Measurements from ENCODE around the gene ATXN2L.

DNA sequence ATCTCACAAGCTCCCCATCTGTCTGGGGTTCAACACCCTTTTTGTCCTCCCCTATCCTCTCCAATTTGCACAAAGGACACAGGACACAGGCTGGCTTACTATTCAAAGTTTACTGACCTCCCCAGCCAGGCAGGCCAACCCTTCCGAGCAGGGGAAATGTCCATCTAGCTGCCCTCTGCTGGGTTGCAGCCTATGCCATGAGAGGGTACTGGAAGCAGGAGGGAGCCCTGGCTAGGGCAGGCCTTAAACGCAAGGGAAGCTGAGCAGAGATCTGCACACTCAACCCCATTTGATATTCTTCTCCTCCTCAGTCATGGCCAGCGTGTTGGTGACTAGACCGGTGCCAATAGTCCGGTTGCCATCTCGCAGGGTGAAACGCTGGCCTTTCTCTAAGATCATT lies 19.9 kb downstream of the ATXN2L start:
- TF ChIP-seq, protein P1, sequence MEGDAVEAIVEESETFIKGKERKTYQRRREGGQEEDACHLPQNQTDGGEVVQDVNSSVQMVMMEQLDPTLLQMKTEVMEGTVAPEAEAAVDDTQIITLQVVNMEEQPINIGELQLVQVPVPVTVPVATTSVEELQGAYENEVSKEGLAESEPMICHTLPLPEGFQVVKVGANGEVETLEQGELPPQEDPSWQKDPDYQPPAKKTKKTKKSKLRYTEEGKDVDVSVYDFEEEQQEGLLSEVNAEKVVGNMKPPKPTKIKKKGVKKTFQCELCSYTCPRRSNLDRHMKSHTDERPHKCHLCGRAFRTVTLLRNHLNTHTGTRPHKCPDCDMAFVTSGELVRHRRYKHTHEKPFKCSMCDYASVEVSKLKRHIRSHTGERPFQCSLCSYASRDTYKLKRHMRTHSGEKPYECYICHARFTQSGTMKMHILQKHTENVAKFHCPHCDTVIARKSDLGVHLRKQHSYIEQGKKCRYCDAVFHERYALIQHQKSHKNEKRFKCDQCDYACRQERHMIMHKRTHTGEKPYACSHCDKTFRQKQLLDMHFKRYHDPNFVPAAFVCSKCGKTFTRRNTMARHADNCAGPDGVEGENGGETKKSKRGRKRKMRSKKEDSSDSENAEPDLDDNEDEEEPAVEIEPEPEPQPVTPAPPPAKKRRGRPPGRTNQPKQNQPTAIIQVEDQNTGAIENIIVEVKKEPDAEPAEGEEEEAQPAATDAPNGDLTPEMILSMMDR (IDR thresholded peaks at IDR 0.05), result no peak
- no peak for TF ChIP-seq POLR2A (IDR thresholded peaks at IDR 0.05)

Data from testis (tissue), 2 donors.